ENCODE data around the gene DSC1. TPM values are rescaled to one million over a fixed set of nuclear protein-coding genes. Genes with fewer than 3 reads are reported as not detected.
A peak's percentile ranks its signal among the peaks of the same experiment; 100 is the strongest.
"Not testable (repeated sequence)": the region's sequence is repeated elsewhere in the genome, so short reads cannot be mapped to it uniquely, and the experiment has no call there.

Gene DSC1
- total RNA-seq, 1 experiment from 2014 or later: not detected

DNA sequence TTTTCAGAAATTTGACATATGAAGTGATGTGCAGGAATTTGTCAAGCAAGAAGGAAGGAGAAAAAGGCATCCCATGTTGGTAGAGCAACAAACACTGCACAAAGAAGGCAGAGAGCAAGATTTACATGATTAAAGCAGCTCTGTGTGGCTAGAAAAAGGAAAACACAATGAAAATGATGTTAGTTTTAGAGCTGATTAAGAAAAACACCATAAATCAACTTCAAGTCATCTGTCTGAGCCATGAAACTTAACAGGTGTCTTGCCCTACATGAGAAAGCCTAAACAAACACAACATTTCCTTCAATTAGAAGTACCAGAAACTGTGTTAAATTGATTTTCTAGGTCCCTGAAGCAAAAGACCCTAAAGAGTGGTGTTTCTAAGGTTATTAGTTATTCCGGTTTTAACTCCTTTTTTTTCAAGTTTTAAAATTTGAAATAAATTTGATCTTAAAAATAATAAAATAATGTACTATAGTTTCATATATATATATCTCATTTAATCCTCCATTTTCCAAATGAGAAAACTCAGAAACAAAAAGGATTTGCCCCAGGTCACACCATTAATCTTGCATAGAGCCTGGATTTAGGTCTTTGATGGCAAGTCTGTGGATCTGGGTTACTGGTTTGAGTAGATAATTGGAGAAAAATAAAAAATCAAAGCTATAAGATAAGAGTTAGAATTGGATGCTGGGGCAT is 8.6 kb upstream of the DSC1 start:
- DNase-seq (ENCODE audit: low spot score): no peak

DNA sequence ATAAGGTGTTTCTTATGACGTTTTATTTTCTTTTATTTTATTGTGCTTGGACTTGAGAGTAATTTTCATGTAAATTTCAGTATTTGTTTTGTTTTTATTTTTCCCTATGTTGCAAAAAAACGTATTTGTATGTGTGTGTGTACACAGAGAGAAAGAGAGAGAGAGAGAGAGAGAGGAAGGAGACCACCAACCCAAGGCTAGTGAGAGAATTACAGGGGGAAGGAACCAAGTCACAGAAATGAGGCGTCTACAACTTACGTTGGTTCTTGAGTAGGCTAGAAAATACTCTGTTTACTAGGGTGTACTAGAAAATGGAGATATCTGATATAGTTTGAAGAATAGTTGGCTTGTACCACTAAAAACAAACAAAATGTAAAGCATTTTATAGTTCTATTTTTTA is 7.7 kb upstream of the DSC1 start:
- no peak for DNase-seq (ENCODE audit: low spot score)

GRCh38 chr18:31162419-31162793 is 250 bp downstream of the DSC1 start:
- DNase-seq (ENCODE audit: low spot score): no peak

GRCh38 chr18:31161757-31162418 is 768 bp downstream of the DSC1 start:
- DNase-seq (ENCODE audit: low spot score): no peak

DNA sequence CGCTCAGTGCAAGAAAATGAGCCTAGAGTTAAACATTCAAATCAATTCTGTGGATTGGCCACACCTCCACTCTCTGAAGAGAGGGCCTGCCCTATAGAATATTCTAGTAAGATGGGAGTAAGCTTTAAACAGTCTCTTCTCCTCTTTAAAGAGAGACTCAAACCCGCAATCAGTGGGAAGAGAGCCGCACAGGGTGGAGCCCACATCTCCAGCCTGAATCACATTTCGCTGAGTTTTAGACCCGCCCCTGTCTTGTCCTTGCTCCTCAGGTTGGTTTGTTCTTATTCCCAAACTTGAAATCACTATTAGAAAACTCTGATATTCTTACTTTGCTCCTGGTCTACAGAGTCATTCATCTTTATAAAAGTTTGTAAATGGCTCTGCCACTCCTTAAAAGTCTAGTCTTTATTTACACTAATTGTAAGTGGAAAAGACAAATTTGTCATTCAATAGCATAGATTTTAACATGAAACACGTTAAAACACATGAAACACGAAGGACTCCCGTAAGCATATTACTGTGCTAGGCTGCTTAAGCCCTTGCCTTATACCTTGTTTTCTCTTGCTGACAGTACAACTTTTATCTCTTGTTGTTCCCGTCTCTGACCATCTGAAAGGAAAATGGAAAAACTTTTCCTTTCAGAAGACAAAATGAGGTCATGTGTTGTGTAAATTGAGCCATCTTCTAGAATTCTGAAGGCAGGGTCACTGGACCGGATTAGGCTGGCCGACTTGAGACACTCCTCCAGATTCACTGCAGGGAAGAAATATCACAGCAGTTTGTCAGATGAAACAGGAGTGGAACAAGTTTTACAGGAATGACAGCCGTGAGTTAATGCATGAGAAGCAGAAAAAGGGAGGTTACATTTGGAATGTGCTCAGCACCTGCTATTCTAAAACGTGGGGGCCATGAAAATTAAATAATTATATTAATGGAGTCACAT is 5.6 kb downstream of the DSC1 start:
- peak; percentile 60 for DNase-seq (ENCODE audit: low spot score)

GRCh38 chr18:31155498-31155897 is 7.2 kb downstream of the DSC1 start:
- no peak for DNase-seq (ENCODE audit: low spot score)

- no peak for DNase-seq (ENCODE audit: low spot score)
These were observed 8.5 kb downstream of the DSC1 start for GRCh38 chr18:31154181-31154580.

DNA sequence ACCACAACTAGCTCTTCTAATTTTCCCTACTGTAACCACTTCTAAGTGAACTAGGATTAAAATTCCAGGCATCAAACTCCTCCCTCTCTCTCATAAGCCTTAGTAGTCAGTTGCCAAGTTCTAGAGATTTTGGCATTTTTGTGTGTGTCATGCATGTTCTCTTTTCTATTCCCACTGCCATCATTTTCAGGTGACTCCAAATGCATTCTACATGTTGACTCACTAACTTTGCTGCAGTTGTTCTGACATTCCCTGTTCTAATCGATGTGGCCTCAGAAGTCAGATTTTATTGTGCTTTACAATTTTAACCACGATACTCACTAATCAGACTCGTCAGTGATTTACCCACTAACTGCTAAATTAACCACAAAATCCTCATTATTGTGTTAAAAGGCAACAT is 13.3 kb downstream of the DSC1 start:
- DNase-seq (ENCODE audit: low spot score): no peak

DNA sequence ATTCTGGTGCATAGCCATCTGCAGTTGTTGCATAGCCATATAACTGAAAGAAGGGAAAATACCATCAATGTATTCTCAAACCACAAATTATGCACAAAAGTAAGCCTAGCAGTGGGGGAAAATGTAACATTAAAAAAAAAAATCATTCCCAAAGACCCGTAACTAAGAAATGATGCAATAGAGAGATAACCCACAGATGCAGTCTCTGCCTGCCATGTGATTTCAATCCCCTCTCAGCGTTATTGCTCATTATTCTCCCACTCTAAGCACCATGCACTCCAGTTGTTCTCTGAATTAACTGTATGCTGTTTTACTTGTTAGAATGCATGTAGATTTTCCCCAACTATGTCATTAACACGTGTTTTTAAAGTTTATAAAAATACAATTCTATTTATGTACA is 14.1 kb downstream of the DSC1 start:
- no peak for DNase-seq (ENCODE audit: low spot score)

DNA sequence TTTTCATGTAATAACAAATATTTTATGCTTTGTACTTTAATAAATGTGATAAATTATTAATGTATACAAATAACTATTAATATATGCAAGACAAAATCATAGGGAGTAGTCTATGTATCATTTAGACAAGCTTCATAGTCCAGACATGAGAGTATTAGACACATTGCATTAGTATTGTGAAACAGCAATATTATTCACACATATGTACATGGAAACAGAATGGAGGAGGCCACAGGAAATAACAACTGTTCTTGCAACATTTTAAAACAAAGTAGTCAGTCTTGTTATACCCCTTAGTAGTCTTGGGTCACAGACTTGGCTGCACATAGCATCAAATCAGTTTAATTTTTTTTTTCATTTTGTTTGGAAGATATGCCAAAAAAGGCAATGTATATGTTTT is 15.8 kb downstream of the DSC1 start:
- no peak for DNase-seq (ENCODE audit: low spot score)

GRCh38 chr18:31143025-31143424 is 19.6 kb downstream of the DSC1 start:
- no peak for DNase-seq (ENCODE audit: low spot score)

DNA sequence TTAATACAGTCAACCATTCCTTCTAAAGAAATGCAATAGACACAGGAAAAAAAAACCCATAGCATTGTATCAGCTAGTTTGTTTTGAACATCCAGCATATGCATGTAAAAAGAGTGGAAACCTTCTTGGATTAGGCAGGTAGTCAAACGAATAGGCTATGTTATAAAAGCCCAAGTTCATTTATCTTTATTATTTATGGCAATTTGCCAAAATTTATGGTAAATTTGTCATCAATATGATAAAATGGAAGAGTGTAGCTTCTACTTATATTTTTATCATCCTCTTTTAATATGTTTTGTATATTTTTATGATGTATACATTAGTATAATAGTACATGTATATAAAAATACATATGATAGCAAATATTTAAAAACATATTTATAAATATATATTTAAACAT is 23.9 kb downstream of the DSC1 start:
- no peak for DNase-seq (ENCODE audit: low spot score)

GRCh38 chr18:31134988-31135529 is 27.6 kb downstream of the DSC1 start:
- DNase-seq (ENCODE audit: low spot score): no peak

- DNase-seq (ENCODE audit: low spot score): no peak
These were observed 33.1 kb downstream of the DSC1 start for GRCh38 chr18:31129398-31130115.

DNA sequence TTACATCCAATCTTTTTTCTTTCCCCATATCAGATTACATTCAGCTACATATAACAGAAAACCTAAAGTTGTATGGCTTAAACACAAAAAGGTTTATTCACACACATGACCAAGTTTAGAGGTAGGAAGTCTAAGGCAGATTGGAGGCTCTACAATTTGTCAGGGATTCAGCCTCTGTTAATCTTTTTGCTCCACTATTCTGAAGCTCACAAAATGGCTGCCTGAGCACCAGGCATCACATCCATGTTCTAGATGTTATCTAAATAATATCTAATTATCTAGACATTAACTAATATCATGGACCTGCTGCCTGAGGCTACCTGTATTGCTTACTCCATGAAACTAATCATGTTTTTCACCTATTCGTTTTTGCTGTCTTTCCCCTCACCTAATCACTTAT is 36.8 kb downstream of the DSC1 start:
- no peak for DNase-seq (ENCODE audit: low spot score)

GRCh38 chr18:31123125-31123524 is 39.5 kb downstream of the DSC1 start:
- DNase-seq (ENCODE audit: low spot score): not testable (repeated sequence)

GRCh38 chr18:31120594-31120993 is 42.1 kb downstream of the DSC1 start:
- DNase-seq (ENCODE audit: low spot score): no peak

DNA sequence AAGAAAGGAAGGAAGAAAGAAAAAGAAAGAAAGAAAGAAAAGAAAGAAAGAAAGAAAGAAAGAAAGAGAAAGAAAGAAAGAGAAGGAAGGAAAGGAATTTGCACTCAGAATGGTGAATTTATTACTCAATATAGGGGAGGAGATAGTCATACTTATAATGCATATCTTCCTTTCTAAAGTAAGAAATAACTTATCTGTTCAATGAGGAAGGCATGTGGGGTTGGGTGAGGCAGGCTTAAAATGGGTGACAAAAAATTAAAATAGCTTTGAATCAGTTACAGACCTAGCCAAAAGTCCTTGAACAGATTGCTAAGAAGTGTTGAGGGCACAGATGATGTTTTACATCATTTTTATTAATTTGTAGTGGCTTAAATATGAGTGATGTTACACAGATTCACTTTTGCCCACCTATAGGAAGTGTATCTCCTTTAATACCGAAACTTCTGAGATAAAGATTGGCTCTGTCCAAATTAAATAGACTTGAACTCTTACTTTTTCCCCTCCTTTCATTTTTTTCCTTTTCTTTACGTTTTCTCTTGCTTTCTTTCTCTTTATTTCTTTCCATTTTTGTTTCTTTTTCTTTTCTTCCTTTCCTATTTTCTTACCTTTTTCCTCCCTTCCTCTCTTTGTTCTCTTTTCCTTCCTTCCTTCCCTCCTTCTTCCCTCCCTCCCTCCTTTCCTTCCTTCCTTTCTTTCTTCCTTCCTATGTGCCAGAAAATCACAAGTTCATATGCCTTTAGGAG is 45.6 kb downstream of the DSC1 start:
- no peak for DNase-seq (ENCODE audit: low spot score)

- DNase-seq (ENCODE audit: low spot score): no peak
These were observed 49.9 kb downstream of the DSC1 start for GRCh38 chr18:31112804-31113203.

- DNase-seq (ENCODE audit: low spot score): no peak
These were observed 56.9 kb downstream of the DSC1 start for GRCh38 chr18:31105733-31106132.

DNA sequence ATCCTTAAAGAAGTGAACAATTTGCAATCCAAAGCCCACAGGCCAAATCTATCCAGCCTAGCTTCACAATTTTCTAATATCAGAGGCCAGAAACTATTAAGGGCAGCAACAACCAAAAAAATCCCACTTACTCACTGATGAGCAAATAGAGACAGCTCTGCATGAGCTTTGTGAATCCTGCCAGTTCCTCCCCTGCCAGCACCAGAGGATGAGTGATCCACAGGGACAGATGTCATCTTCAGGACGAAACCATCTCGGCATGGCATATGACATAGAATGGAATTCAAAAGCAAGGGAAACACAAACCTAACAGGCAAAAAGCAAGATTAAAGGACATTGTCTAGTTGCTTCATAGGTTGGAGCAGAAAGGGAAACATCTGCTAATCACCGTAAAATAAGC is 58.2 kb downstream of the DSC1 start:
- no peak for DNase-seq (ENCODE audit: low spot score)
